GM12875 (cell line): ENCODE measurements around the gene RRP1B.

Experiments
- H3K4me3 ChIP-seq: one replicate; pipeline ENCODE4 v1.5.1; 2011; ENCODE audit warnings: low read depth, low read length, control low read depth
- CTCF ChIP-seq: IDR thresholded peaks from 2 replicates; pipeline ENCODE4 v1.5.1; 2011; ENCODE audit warnings: low read depth, mild to moderate bottlenecking, control low read depth, inconsistent platforms, low read length, moderate library complexity, borderline replicate concordance; ENCODE audit not compliant: insufficient read depth

The RRP1B gene

GRCh38 chr21:43721939-43722338 lies 62.6 kb downstream of the RRP1B start:
- no peak for TF ChIP-seq CTCF
- H3K4me3 ChIP-seq, result no peak overlapping the region

- no peak overlapping the region for H3K4me3 ChIP-seq
- TF ChIP-seq CTCF, result no peak
These were observed 64.3 kb downstream of the RRP1B start for GRCh38 chr21:43723648-43724047.

GRCh38 chr21:43726686-43727518 lies 67.5 kb downstream of the RRP1B start:
- H3K4me3 ChIP-seq, result no peak overlapping the region
- no peak for TF ChIP-seq CTCF

- no peak for TF ChIP-seq CTCF
- H3K4me3 ChIP-seq, result no peak overlapping the region
These were observed 68.3 kb downstream of the RRP1B start for GRCh38 chr21:43727519-43728153.

GRCh38 chr21:43728154-43728466 lies 68.8 kb downstream of the RRP1B start:
- peak overlapping the region; percentile 51 for H3K4me3 ChIP-seq
- no peak for TF ChIP-seq CTCF

GRCh38 chr21:43728467-43729390 lies 69.4 kb downstream of the RRP1B start:
- H3K4me3 ChIP-seq, result peak overlapping the region; percentile 51
- TF ChIP-seq CTCF, result no peak

- H3K4me3 ChIP-seq, result no peak overlapping the region
- no peak for TF ChIP-seq CTCF
These were observed 72.1 kb downstream of the RRP1B start for GRCh38 chr21:43731476-43731875.
